ENCODE results near the gene NCKIPSD. TPM values are rescaled to one million over a fixed set of nuclear protein-coding genes. Genes with fewer than 3 reads are reported as not detected.

NCKIPSD gene
- total RNA-seq, 1 donor from 2014 or later = 6.3 TPM

DNA sequence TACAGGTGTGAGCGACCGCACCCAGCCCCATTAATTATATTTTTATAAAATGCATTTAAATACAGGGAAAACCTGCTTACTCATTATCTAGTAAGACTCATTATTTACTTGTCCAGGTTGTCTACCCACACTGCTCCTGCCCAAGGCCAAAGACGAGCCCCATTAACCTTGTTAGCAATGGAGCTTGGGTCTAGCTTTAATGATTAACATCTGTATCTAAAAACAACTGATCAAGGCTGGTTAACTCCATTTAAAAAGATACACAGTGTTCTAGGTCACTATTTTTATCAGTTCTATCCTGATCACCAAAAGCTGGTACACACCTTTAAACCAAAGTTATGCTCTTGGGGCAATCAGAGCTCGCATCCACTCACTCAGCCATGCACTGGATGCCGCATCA is 10.4 kb upstream of the NCKIPSD start:
- DNase-seq = no peak

DNA sequence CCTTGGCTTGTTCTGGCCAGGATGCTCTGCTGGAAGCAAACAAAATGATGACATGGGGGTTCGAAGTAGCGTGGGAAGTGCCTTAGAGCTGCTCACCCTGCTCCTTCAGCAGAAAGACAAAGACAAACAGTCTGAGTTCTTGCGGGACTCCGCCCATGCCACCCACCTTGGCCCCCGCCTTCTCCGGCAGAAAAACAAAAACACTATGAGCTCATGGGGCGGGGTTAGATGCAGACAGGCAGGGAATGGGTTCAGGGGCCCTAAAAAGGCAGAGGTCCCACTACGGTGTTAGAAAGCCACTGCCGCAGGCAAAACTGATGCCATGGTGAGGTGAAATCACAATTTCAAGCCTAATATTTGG is 9.7 kb upstream of the NCKIPSD start:
- peak; percentile 48 for DNase-seq

DNA sequence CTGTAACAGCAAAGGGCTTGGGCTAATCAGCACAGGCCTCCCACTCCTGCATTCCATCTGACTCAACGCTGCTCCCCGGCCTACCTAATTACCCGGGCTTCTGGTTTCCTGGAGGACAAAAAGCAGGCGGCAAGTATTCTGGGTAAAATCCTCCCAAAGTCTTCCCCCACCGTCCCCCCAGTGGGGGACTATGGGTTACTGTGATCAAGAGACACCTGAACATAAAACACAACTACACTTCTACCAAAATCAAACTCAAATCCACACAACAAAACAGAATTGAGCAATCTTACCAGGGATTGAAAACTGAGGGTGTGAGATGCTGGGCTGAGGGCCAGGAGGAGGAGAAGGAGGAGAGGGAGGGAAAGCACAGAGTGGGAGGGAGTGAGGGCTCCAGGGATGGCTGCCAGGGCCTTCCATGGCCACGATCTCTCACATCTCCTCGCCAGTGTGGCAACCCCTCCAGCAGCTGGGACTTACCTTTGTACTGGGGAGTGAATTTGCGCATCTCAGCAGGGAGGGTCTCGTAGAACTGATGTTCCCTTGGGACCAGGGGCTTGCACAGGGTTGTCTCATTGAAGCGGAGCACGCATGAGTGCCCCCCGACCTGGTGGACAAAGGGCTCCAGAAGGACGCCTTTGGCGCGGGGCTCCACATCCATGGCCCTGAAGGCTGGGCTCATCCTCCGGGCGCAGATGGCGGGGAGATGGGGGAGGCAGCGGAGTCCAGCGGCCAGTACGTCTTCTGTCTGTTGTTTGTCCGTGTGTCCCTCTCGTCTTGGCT is 9.1 kb upstream of the NCKIPSD start:
- DNase-seq = peak; percentile 74

DNA sequence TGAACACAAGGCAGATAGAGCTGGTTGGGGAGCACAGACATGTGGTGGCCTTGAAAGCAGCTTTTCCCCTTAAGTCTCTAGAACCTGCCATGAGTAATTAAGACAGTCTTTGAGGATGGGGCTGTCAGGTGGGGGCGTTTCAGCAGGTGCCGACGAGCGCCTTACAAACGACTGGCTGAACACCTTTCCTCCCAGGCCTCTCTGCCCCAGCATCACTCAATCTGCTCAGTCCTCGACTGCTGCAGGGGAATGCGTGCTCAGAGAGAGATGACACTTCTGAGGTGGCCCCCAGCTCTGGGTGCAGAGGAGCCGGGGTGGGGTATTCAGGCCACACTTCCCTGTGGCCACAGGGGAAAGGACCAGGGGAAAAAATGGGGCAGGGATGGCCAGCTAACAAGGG is 8.1 kb upstream of the NCKIPSD start:
- no peak for DNase-seq

DNA sequence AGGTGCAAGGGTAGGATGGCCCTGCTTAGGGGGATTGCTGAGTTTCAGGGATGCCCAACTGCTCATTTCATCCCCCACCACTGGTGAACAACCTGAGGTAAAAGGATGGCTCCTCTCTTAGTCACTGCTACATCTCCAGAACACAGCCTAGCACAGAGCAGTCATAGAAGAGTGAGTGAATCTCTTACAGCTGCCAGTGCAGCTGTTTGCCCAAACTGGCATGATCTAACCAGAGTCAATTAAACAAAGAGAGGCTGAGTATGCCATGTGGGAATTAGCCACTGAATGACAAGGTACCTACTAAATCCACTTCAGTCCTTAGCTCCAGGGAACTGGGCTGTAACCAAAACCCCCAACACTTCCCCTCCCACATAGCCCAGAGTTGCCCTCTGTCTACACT is 6.8 kb upstream of the NCKIPSD start:
- DNase-seq = no peak

DNA sequence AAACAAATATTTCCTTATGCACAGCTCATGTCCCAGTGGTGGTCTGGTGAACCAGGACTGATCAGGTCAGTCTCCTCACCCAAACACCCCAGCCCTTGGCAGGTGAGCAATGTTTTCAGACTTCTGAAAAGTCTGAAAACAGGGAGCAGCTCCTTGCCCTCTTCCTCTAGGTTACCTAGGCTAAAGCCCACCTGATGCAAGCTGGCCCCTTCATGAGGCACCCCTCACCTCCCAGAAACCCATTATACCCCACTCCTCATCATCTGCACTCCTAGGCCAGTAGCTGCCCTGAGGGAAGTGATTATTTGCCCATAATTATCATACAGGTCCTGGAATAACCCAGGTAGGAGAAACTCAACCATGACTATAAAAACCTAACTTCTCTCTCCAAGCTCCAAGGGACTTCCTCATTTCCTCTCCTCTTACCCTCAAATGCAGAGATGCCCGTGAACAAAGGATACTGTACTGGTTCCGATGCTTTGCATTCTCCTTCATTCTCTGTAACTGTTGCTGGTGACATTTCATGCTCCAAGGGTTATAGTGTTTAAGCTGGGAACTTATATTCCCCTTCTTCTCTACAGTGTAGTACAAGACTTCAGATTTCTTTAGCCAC is 5.2 kb upstream of the NCKIPSD start:
- DNase-seq = no peak

DNA sequence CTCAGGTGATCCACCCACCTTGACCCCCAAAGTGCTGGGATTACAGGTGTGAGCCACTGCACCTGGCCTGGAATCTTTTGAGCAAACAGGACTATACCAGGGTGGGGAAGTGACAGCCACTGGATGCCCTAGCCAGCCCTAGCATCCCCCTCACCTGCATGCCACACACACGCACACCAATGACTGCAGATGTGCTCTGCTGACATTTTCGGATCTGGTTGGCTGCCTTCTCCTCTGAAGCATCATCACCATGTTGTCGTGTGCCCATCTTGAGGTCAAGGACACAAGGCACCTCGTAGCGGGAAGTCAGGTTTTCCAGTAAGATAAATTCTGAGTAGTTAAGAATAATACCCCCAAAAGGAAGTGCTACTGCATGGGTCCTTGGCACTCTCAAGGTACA is 3.7 kb upstream of the NCKIPSD start:
- no peak for DNase-seq

DNA sequence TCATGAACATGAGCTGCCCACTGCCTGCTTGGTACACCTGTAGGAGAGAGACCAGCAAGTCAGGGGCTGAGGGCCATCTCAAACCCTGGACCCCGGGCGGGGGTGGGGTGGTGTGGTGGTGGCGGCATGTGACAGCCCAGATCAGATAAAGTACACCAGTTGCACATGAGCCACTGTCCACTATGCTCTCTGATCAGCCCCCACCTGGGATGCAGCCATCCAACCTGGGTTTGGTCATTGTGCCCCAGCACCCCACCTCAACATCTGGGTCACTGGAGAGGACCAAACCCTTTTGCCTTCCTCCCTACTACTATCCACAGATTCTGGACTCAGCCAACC is 3.0 kb upstream of the NCKIPSD start:
- no peak for DNase-seq

DNA sequence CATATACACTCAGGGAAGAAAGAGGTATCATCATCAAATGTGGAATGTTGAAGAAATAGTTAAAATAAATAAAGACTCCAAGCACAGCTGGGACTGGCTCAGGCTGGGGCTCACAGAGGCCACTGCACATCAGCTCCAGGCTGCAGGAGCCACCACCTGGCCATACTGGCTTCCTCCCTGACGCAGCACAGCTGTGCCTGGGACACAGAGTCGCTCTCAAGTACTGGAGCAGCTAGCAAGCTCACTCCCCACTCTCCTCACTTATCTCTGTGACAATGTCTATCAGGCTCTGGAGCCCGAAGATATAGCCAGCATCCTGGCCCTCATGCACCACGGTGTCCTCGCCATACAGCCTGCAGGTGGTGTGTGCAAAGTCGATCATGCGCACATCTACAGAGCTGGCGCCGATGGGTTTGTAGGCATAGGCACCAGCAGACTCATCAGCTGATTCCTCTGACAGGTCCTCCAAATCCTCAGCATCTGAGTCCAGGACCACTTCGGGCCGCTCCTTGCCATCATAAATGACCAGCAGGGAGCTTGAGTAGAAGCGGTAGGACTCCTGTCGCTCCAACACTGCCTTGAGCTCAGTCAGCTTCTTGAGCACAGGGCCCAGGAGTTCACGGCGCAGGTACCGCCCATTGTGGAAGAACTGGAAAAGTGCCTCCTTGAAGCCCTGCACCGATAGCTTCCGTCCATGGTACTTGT is 2.5 kb upstream of the NCKIPSD start:
- no peak for DNase-seq

DNA sequence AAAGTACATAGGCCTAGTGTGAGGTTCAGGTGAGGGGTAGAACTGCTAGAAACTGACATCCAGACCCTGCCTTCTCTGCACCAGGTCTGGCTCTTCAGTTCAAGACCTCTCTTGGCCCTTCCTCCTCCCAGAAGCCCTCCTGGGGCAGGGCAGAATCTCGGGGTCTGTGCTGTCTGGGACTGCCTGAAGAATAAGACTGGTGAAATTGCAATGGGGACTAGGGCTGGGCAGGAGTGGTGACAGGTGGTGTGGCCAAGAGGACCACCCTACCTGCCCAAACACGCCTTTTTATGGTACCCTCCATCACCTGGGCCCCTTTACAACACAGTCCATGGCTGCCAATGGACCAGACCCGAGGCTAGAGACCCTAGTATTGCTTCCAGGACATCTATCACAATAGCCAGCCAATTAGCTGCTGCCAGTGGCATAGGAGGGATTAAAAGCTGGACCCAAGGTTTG is 1.5 kb upstream of the NCKIPSD start:
- DNase-seq = no peak

DNA sequence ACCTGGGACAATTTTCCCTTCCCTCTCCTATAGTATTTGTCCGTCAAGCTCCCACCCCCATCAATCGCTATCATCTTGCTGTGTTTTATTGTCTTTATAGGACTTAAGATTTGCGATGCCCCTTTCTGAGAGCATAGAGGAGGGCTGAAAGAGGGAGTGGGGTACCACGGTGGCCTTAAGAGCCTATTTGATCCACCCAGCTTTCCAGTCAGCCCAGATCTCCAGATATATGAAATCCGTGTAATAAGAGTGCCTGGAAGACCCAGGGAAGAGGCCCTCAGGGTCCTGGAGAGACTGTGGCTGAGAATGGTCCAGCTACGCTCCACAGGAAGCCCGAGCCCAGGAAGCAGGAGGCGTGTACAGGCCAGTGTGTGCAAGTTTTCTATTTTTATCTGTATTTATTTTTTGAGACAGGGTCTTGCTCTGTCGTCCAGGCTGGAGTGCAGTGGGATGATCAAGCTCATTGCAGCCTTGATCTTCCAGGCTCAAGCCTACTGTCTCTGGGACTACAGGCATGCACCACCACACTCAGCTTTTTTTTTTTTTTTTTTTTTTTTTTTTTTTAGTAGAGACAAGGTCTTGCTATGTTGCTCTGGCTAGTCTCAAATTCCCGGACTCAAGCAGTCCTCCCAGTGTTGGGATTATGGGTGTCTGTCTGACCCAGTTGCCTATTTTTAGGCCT is 964 bp upstream of the NCKIPSD start:
- DNase-seq = no peak

DNA sequence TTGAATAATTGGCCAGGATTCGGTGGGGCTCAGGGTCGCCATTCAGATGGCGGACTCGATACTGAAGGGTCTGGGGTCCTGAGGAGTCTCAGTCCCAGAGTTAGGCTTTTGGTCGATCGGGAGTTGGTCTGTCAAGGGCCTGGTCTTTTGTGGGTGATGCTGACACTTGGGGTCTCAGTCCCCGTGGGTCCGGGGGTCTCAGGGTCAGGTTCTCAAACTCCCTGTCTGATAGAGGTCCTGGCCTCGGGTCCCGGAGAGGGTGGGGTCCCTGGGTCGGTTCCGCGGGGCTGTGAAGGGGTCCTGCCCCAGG is 467 bp downstream of the NCKIPSD start:
- no peak for DNase-seq

DNA sequence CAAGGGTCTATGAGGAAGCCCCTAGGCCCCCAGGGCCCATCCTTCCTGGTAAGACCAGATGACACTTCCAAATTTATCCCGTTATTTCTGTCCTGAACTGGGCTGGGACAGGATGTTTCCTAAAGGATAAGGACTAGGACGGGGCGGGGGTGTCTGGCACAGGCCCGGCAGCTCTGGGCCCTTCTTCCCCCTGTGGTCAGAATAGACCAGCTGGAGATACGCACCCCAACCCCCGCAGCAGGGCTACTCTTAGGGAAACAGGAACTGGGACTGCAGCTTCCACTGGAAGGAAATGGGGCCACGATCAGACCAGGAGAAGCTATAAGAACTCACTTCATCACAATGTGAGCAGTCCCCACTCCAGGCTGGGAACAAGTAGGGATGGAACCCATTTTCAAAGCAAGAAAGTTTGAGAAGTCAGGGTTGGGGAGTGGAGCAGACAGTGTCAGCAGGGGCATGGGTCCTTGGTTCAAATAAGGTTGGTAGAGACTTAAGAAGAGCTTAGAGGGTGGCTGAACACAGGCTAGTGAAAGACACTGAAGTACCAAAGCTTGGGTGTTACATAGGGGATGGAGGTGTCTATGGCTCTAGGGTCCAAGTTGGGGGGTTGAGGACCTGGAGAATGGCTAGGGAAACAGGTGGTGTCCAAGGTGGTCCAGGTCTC is 1.1 kb downstream of the NCKIPSD start:
- DNase-seq = peak; percentile 30

DNA sequence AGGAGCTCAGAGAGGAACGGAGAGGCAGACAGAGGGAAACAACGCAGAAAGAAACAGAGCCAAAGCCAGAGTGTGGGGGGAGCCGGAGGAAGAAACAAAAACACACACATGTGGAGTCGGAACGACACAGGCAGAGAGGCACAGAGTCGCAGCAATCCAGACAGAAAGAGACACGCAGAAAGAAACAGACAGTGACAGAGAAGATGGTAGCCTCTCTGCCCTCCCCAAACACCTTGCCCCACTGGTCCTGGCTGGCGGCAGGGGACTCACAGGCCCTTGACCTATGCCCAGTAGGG is 1.7 kb downstream of the NCKIPSD start:
- no peak for DNase-seq

DNA sequence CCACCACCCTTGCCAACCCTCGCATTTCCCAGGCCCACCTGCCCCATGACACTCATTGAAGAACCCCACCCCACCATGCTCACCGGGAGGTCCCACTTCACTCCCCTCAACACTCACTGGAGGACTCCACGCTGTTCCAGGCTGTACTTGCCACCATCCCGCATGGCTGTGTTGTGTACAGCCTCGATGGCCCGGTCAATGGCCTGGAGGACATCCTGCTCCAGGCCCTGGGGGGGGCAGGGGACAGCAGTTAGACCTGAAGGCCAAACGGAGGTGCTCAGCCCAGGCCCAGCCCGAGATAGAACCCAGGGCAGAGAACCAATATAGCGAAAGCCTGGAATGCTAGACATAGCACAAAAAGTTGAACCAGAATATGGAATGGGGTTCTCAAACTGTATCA is 2.9 kb downstream of the NCKIPSD start:
- no peak for DNase-seq

DNA sequence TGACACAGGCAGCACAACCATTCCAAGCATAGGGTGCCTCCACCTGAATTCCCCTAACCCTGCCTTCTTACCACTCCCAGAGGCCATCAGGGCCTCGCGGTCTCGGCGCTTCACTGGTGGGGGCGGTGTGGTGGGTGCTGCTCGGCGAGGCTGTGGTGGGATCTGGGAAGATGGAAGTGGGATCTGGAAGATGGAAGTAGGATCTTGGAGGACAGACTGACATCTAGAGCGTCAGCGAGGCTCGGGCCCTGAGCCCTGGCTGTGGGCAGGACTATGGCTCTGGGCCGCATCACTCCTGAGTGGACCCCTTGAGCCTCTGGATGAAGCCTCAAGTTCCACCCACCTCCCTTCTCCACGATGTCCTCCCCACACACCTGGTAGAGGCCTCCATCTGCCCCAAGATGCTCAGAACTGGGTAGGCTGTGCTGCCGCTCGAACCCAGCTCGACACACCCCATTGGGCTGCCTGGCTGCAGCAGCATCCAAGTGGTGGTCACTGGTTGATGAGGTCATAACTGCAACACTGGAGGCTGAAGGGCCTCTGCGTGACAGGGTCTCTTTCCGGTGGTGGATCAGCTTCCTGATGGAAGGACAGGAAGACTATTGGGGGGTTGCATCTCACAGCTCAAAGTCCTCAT is 3.6 kb downstream of the NCKIPSD start:
- DNase-seq = no peak

DNA sequence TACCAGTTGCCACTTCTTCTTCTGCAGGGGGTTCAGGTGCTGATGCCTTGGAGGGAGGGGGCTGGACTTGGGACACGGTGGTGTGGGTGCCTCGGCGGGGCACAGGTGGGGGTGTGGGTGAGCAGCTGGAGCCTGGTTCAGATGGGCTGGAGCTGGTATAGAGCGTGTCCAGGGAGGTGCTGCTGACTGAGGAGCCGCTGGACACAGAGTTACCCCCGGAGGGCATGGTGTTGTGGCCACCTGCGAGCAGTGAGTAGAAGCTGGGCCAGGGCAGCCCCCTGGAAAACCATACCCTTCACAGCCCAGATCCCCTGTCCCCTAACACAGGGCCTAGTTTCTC is 4.2 kb downstream of the NCKIPSD start:
- no peak for DNase-seq

DNA sequence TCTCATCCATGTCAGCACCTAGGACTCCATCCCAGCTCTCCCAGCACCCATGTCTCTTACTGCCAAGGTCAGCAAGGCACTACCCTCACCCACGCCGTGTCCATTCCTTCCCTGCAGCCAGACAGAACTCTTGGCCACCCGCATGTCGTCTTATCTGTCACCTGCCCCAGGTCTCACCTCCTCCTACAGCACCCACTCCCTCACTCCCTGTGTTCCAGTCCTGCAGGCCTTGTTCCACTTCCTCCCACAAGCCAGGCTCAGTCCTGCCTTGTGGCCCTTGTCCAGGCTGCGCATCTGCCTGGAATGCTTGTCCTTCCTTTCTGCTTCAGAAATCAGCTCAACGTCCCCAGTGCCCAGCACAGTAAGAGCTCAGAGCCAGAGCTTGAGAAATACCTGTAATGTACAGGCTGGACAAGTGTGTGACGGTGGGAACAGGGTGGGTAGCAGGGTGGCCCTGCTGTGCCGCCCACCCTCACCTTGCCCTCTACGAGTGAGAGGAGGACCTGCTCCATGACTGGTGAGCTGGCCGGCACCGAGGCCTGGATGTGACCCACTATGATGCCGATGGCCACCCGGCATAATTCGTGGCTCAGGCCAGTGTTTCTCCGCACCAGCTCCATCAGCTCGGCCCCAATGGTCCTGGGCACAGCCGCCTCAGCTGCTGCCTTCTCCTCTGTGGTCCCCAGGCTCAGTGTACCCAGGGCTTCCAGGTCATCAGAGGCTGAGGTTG is 4.7 kb downstream of the NCKIPSD start:
- no peak for DNase-seq

DNA sequence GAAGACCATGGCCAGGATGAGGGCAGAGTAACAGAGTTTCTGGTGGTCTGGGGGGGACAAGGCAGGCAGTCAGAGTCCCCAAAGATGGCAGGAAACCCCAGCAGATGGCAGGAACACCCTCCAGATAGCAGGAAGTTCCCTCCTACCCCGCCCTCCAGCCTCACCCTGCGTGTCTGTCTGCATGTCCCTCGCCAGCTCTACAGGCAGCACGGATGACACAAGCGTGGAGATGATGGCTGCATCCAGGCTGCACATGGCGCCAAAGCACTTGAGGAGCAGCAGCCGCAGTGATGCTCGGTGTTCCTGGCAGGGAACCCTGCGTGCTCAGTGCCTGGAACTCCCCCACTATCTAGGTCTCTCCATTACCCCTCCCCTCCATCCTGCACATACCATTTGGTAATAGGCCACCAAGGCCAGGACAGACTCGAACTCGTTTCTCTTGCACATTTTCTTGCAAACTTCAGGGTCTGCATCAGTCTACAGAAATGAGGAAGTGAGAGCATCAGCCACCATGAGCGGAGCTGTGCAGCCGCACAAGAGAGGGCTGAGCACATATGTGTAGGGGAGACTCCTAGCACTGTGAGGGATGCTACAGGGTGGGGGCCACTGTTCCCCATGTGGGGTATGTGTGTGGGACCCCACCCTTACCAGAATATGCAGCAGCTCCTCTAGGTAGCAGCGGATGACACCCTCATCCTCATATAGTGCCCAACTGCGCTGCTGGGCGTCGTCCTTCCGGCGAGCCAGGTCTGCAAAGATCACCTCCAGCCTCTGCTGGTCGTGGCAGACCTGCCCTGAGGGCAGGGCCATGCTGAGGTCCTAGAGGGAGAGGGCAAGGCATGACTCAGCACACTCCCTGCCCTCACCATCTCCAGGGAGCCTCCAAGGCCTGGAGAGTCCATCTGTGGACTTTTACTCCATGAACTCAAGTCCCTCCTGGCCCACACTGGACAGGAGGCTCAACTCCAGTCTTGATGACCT is 6.0 kb downstream of the NCKIPSD start:
- no peak for DNase-seq

DNA sequence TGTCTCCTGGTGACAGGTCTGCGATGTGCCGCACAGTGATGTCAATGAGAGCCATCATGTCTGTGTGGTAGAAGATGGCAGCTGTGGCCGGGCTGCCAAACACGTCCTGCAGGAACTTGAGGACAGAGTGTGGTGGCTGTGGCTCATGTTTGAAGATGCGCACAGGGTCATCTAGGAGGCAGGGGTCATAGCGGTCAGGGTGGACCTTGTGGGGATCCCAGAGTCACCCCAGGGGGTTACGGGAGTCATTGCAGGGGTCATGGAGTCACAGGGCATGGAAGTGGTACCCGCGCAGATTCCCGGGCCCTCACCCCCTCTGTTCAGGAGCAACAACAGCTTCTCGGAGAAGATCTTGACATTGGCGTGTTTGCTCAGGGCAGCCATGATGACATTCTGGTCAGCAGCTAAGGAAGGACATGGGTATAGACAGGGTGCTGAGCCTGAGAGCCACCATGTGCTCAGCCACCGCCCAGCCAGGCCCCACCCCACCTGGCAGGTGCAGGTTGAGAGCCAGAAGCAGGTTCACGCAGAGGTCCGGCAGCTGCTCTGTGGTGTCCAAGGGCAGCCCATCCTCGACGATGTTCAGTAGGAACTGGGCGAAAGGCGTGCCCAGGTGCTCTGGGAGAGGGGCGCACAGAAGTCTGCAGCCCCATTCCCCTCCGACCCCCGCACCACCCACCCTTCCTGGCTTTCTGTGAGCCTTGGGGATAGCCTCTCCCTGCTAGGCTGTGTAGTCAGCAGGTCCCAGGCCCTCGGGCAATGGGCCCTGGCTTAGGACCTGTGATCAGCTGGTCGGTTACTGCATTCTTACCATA is 6.9 kb downstream of the NCKIPSD start:
- no peak for DNase-seq
